Natural killer cell (primary cell): ENCODE results near the gene CCDC174. TPM values are rescaled to one million over a fixed set of nuclear protein-coding genes. Genes with fewer than 3 reads are reported as not detected.
"Not testable (repeated sequence)": the region's sequence is repeated elsewhere in the genome, so short reads cannot be mapped to it uniquely, and the experiment has no call there.

Experiments
- ATAC-seq, 3 donors: fragments of 150-1000 bp in 2 of 3; fragments of 200-7000 bp in 1 of 3; cut with Tn5 transposase; 1 replicate in 1 of 3; 2 replicates in 2 of 3; pipeline ENCODE4 v1.10.0; 2021; ENCODE audit warnings: mild to moderate bottlenecking in 2 of 3, moderate library complexity in 2 of 3
- DNase-seq, 2 donors: peaks; one replicate each; pipeline versions ENCODE4 v3.0.0 to v3.0.0-alpha.2; 2013 to 2021; ENCODE audit warnings: mixed read lengths in 1 of 2
- H3K27ac ChIP-seq: one replicate; pipeline ENCODE4 v1.5.1; 2013; ENCODE audit warnings: mild to moderate bottlenecking, low read length
- H3K27me3 ChIP-seq: one replicate; pipeline ENCODE4 v1.6.1; 2013; ENCODE audit warnings: low read length; ENCODE audit not compliant: control insufficient read depth, insufficient read depth
- H3K36me3 ChIP-seq: one replicate; pipeline ENCODE4 v1.6.1; 2013; ENCODE audit warnings: low read length; ENCODE audit not compliant: control insufficient read depth, insufficient read depth
- H3K4me1 ChIP-seq: one replicate; pipeline ENCODE4 v1.6.1; 2013; ENCODE audit warnings: low read length; ENCODE audit not compliant: control insufficient read depth, insufficient read depth
- H3K4me3 ChIP-seq: one replicate; pipeline ENCODE4 v1.5.1; 2013; ENCODE audit warnings: low read length
- H3K9me3 ChIP-seq: one replicate; pipeline ENCODE4 v1.6.1; 2013; ENCODE audit warnings: low read length; ENCODE audit not compliant: control insufficient read depth, insufficient read depth
- H3K27ac Mint-ChIP-seq, 2 donors: one replicate each; pipeline ENCODE4 v1.8.0; 2022; ENCODE audit warnings: mild to moderate bottlenecking in 2 of 2, mixed read lengths in 2 of 2, moderate library complexity in 1 of 2
- H3K27me3 Mint-ChIP-seq, 2 donors: one replicate each; pipeline ENCODE4 v1.8.0; 2022; ENCODE audit warnings: low read depth in 2 of 2, mixed read lengths in 2 of 2
- H3K36me3 Mint-ChIP-seq: one replicate; pipeline ENCODE4 v1.8.0; 2022; ENCODE audit warnings: mixed read lengths
- H3K4me1 Mint-ChIP-seq, 2 donors: one replicate each; pipeline ENCODE4 v1.8.0; 2022; ENCODE audit warnings: mixed read lengths in 2 of 2
- H3K4me3 Mint-ChIP-seq: one replicate; pipeline ENCODE4 v1.8.0; 2022; ENCODE audit warnings: mild to moderate bottlenecking, moderate library complexity, mixed read lengths
- H3K9me3 Mint-ChIP-seq, 2 donors: one replicate each; pipeline ENCODE4 v1.8.0; 2022; ENCODE audit warnings: mixed read lengths in 2 of 2
- WGBS: methylation state at CpG from one replicate; pipeline ENCODE4 v1.1.7; 2013; ENCODE audit warnings: missing lambda C conversion rate; ENCODE audit not compliant: insufficient coverage; 5-methylcytosine and 5-hydroxymethylcytosine counted together
- intact Hi-C: fragments of 100-400 bp; cut with micrococcal nuclease; formaldehyde crosslinking; loops from one replicate; pipeline ENCODE4 v1.14.2; 2022
- total RNA-seq, 4 donors: library from RNA; stranded (reverse); fragments of 120-200 nt in 1 of 4; gene quantifications; one replicate each; pipeline versions ENCODE4 v1.2.3 to v1.2.4, GENCODE V29; 2013 to 2022
- TF ChIP-seq, protein P1 (sequence below): fragments of 200-600 bp; IDR thresholded peaks from one replicate; pipeline ENCODE4 v1.8.0; 2022; ENCODE audit warnings: antibody characterized with exemption

The CCDC174 gene
- total RNA-seq, 3 donors from 2014 or later (not counting 1 experiment from before 2014, with no cell fraction given) = 29.7 to 41.2 (median 31.9) TPM

DNA sequence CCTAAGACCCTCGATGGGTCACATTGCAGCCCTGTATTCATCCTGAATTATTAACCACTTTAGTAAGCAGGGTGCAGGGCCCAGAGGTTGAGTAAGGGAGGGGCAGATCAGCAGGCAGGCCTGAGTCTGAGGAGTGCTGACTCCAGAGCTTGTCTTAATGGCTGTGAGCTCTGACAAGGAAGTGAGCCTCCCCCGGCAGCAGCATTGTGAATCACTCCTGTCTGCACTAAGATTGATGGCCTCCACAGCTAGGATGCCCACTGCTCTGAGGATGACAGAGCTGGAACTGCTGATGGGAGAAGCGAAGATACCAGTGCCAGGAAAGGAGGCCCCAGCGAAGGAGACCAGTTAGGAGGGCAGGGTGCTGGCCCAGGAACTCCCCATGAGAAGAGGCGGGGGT lies 46.5 kb upstream of the CCDC174 start:
- H3K27ac ChIP-seq = no peak overlapping the region
- H3K4me3 Mint-ChIP-seq = no peak overlapping the region
- H3K9me3 ChIP-seq = no peaks in the 10 kb centered on the region
- no peaks in the 10 kb centered on the region for H3K4me1 ChIP-seq
- intact Hi-C loops = no loop called here
- H3K9me3 Mint-ChIP-seq = peaks cover 0 to 3% of the 10 kb centered on the region in 2 donors
- WGBS = 63% methylated on average over 5 of the region's 5 CpGs
- peaks cover 49 to 56% of the 10 kb centered on the region in 2 donors for H3K27me3 Mint-ChIP-seq
- ATAC-seq (no peak), DNase-seq (no peak)
- H3K36me3 Mint-ChIP-seq = no peaks in the 10 kb centered on the region
- no peaks in the 10 kb centered on the region for H3K36me3 ChIP-seq
- no peak overlapping the region for H3K27ac Mint-ChIP-seq
- H3K4me1 Mint-ChIP-seq = no peaks in the 10 kb centered on the region
- TF ChIP-seq, protein P1, sequence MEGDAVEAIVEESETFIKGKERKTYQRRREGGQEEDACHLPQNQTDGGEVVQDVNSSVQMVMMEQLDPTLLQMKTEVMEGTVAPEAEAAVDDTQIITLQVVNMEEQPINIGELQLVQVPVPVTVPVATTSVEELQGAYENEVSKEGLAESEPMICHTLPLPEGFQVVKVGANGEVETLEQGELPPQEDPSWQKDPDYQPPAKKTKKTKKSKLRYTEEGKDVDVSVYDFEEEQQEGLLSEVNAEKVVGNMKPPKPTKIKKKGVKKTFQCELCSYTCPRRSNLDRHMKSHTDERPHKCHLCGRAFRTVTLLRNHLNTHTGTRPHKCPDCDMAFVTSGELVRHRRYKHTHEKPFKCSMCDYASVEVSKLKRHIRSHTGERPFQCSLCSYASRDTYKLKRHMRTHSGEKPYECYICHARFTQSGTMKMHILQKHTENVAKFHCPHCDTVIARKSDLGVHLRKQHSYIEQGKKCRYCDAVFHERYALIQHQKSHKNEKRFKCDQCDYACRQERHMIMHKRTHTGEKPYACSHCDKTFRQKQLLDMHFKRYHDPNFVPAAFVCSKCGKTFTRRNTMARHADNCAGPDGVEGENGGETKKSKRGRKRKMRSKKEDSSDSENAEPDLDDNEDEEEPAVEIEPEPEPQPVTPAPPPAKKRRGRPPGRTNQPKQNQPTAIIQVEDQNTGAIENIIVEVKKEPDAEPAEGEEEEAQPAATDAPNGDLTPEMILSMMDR = no peak
- H3K27me3 ChIP-seq = peaks cover 25% of the 10 kb centered on the region
- no peak overlapping the region for H3K4me3 ChIP-seq

DNA sequence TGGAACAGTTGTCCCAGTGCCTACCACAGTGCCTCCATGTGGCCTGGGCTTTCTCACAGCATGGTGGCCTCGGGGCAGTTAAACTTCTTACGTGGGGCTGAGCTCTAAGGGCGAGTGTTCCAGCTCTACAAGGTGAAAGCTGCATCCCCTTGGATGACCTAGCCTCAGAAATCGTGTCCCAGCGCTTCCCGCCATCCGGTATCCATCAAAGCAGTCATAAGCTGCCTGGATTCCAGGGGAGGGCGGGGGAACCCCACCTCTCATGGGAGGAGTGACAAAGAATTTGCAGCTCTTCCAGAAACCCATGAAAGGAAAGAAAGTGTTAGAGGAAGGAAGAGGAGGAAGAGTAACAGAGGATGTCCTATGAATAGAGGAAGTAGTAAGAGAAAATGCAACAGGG lies 45.8 kb upstream of the CCDC174 start:
- Histone ChIP-seq H3K4me1 (no peaks in the 10 kb centered on the region), H3K36me3 (no peaks in the 10 kb centered on the region), H3K27ac (no peak overlapping the region), H3K4me3 (no peak overlapping the region), H3K27me3 (peaks cover 20% of the 10 kb centered on the region), H3K9me3 (no peaks in the 10 kb centered on the region)
- Mint-ChIP-seq H3K9me3 (peaks cover 0 to 3% of the 10 kb centered on the region in 2 donors), H3K27ac (no peak overlapping the region), H3K27me3 (peaks cover 45 to 54% of the 10 kb centered on the region in 2 donors), H3K4me3 (no peak overlapping the region), H3K4me1 (no peaks in the 10 kb centered on the region), H3K36me3 (no peaks in the 10 kb centered on the region)
- 75% methylated on average over 8 of the region's 8 CpGs for WGBS
- no peak for ATAC-seq
- TF ChIP-seq, protein P1 = no peak
- no peak for DNase-seq
- intact Hi-C loops = no loop called here

DNA sequence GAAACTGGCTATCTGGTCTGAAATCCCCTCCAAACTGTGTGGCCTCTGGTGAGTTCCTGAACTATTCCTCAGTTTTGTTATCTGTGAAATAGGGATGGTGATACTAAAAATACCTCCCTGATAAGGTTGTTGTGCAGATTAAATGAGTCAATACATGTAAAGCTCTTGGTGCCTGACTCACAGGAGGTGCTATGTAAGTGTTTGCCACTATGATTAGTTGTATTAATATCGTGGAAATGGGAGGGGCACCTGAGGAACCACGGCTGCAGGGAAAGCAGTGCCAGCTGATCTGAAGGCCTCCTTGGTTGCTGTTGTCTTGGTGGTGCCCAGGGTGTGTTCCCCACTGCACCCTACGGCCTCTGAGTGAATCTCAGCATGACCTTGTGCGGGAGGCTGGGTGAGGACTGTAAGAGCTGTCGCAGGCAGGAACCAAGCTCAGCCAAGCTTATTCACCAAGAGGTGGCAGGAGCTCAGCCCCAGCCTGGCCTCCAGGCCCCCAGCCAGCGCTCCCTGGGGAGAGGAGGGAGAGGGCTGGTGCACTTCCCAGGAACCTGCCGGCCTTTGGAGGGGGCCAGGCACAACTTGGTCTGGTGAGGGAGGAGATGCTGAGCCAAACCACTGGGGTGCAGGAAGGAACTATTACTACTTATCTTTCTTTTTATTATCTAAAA lies 44.8 kb upstream of the CCDC174 start:
- Histone ChIP-seq H3K4me1 (no peaks in the 10 kb centered on the region), H3K4me3 (no peak overlapping the region), H3K27ac (no peak overlapping the region), H3K27me3 (peaks cover 14% of the 10 kb centered on the region), H3K36me3 (no peaks in the 10 kb centered on the region), H3K9me3 (no peaks in the 10 kb centered on the region)
- 83% methylated on average over 7 of the region's 7 CpGs for WGBS
- Mint-ChIP-seq H3K27me3 (peaks cover 35 to 44% of the 10 kb centered on the region in 2 donors), H3K36me3 (no peaks in the 10 kb centered on the region), H3K4me3 (no peak overlapping the region), H3K4me1 (no peaks in the 10 kb centered on the region), H3K27ac (no peak overlapping the region), H3K9me3 (peaks cover 0 to 3% of the 10 kb centered on the region in 2 donors)
- intact Hi-C loops = no loop called here
- TF ChIP-seq, protein P1 = no peak
- ATAC-seq (no peak), DNase-seq (no peak)

DNA sequence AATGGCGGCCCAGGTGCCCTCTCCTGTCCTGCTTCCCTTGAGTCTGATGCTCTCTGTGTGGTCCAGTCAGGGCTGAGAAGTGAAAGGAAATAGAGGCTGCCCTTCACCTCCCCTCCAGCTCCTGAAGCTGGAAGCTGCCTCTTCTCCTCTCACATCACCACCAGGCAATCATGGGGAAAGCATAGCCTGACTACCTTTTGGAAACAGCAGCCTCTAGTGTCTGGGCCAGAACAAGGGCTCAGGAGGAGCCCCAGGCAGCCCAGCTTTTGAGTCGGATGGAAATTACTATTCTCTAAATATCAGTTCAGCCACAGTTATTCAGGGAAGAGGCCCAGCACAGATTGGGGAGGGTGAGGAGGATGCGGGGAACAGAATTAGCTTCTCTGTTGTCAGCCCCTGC lies 43.3 kb upstream of the CCDC174 start:
- Mint-ChIP-seq H3K36me3 (no peaks in the 10 kb centered on the region), H3K4me3 (no peak overlapping the region), H3K9me3 (peaks cover 0 to 1% of the 10 kb centered on the region in 2 donors), H3K4me1 (no peaks in the 10 kb centered on the region), H3K27ac (no peak overlapping the region), H3K27me3 (peaks cover 36 to 41% of the 10 kb centered on the region in 2 donors)
- H3K36me3 ChIP-seq = no peaks in the 10 kb centered on the region
- H3K9me3 ChIP-seq = no peaks in the 10 kb centered on the region
- WGBS = 90% methylated on average over 2 of the region's 3 CpGs
- intact Hi-C loops = no loop called here
- no peak overlapping the region for H3K27ac ChIP-seq
- H3K27me3 ChIP-seq = peaks cover 12% of the 10 kb centered on the region
- H3K4me1 ChIP-seq = no peaks in the 10 kb centered on the region
- TF ChIP-seq, protein P1 = no peak
- no peak overlapping the region for H3K4me3 ChIP-seq
- no peak for ATAC-seq
- no peak for DNase-seq

DNA sequence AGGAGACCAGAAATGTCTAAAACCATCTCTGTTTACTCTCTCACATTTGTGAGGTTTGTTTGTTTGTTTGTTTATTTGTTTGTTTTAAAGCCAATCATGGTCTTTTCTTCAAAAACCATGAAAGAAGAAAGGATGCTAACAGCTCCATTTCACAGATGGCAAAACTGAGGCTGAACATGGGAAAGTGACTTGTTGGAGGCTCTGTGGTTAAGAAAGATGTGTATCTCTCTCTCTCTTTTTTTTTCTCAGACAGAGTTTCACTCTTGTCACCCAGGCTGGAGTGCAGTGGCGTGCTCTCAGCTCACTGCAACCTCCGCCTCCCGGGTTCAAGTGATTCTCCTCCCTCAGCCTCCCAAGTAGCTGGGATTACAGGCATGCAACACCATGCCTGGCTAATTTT lies 42.5 kb upstream of the CCDC174 start:
- H3K4me3 Mint-ChIP-seq, H3K36me3 Mint-ChIP-seq, ATAC-seq, H3K4me1 Mint-ChIP-seq, H3K4me3 ChIP-seq, H3K9me3 Mint-ChIP-seq, H3K27ac ChIP-seq, H3K36me3 ChIP-seq, DNase-seq, intact Hi-C loops, H3K27me3 ChIP-seq, H3K9me3 ChIP-seq, H3K4me1 ChIP-seq, H3K27ac Mint-ChIP-seq: not testable (repeated sequence)
- 77% methylated on average over 3 of the region's 3 CpGs for WGBS
- H3K27me3 Mint-ChIP-seq = peaks cover 31 to 41% of the 10 kb centered on the region in 2 donors
